HG03354 (cell line): ENCODE measurements around the gene SCT.

ENCODE experiments used
- ATAC-seq: cut with Tn5 transposase; IDR thresholded peaks from one replicate; pipeline ENCODE4 v1.9.1; 2021; ENCODE audit warnings: mild to moderate bottlenecking; ENCODE audit not compliant: unreplicated experiment, poor library complexity, severe bottlenecking

Gene SCT

GRCh38 chr11:623999-624704 lies 2.8 kb downstream of the SCT start:
- ATAC-seq = no peak

- ATAC-seq = no peak
These were observed 3.6 kb downstream of the SCT start for GRCh38 chr11:623349-623869.

GRCh38 chr11:621838-622237 lies 5.1 kb downstream of the SCT start:
- ATAC-seq = no peak

GRCh38 chr11:620935-621814 lies 5.8 kb downstream of the SCT start:
- ATAC-seq = no peak

GRCh38 chr11:620201-620600 lies 6.8 kb downstream of the SCT start:
- no peak for ATAC-seq

GRCh38 chr11:619628-620050 lies 7.3 kb downstream of the SCT start:
- ATAC-seq = no peak

- ATAC-seq = no peak
These were observed 7.9 kb downstream of the SCT start for GRCh38 chr11:618856-619627.

GRCh38 chr11:617912-618682 lies 8.9 kb downstream of the SCT start:
- no peak for ATAC-seq

- ATAC-seq = no peak
These were observed 9.6 kb downstream of the SCT start for GRCh38 chr11:617199-617911.

GRCh38 chr11:616320-617198 lies 10.4 kb downstream of the SCT start:
- ATAC-seq = no peak

- ATAC-seq = peak; percentile 84
These were observed 11.3 kb downstream of the SCT start, which contains the start of gene IRF7 for GRCh38 chr11:615504-616319. Gene IRF7 (minus strand): TSS chr11:615950. CDS start chr11:615364, 586 bp downstream.

- ATAC-seq = no peak
These were observed 12.1 kb downstream of the SCT start for GRCh38 chr11:614623-615503.

- ATAC-seq = no peak
These were observed 12.9 kb downstream of the SCT start for GRCh38 chr11:614021-614622.

GRCh38 chr11:613369-613968 lies 13.5 kb downstream of the SCT start:
- ATAC-seq = no peak

- ATAC-seq = no peak
These were observed 14.1 kb downstream of the SCT start for GRCh38 chr11:612961-613300.
